ENCODE data around the gene BMP6. TPM values are rescaled to one million over a fixed set of nuclear protein-coding genes. Genes with fewer than 3 reads are reported as not detected.

The BMP6 gene
- total and polyA plus RNA-seq, 8 donors: 2.3 to 18.7 (median 3.7) TPM

DNA sequence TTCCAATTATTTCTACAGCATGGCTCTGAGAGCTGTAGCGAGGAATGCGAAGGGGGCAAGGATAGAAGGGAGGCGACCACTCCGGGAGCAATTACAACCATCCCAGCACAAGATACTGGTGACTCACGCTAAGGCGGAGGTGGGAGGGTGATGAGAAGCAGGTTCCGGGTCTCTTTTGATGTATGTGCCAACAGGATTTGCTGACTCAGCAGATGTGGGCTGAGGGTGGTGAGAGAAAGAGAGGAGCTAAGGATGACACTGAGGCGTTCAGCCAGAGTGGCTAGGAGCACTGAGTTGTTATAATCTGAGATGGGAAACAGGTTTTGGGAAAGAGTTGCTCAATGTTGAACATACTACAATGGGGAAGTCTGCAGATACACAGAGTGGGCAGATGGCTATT is 194.0 kb downstream of the BMP6 start:
- Histone ChIP-seq H3K9me3 (no peaks in the 10 kb centered on the region), H3K4me3 (no peak overlapping the region), H3K27ac (no peak overlapping the region), H3K4me1 (no peaks in the 10 kb centered on the region), H3K27me3 (no peaks in the 10 kb centered on the region), H3K36me3 (no peaks in the 10 kb centered on the region)
- intact Hi-C loops (cut with DNase I): loop anchor here in 1 of 2 donors (10.0 kb wide), 1 partner anchor 75 kb away; no protein-coding TSS in a partner anchor
- ATAC-seq: no peak
- no peak for DNase-seq
- TF ChIP-seq, protein P1, sequence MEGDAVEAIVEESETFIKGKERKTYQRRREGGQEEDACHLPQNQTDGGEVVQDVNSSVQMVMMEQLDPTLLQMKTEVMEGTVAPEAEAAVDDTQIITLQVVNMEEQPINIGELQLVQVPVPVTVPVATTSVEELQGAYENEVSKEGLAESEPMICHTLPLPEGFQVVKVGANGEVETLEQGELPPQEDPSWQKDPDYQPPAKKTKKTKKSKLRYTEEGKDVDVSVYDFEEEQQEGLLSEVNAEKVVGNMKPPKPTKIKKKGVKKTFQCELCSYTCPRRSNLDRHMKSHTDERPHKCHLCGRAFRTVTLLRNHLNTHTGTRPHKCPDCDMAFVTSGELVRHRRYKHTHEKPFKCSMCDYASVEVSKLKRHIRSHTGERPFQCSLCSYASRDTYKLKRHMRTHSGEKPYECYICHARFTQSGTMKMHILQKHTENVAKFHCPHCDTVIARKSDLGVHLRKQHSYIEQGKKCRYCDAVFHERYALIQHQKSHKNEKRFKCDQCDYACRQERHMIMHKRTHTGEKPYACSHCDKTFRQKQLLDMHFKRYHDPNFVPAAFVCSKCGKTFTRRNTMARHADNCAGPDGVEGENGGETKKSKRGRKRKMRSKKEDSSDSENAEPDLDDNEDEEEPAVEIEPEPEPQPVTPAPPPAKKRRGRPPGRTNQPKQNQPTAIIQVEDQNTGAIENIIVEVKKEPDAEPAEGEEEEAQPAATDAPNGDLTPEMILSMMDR (IDR thresholded peaks at IDR 0.05): no peak

DNA sequence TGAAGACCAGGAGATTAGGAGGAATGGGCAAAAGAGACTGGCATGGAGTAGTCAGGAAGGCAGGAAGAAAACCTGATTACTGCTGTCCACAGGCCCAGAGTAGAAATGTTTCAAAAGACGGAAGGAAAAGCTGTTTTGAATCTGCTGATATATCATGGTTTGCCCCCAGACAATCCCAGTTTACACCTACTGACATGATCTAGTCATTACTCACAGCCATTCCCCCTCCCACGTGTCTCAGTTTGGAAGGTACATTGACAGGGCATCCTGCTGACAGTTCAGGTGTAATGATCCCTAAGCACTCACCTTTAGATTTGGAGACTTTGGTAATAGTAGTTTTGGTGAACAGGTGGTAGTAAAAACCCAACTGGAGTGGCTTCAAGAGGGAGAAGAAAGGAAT is 194.5 kb downstream of the BMP6 start:
- DNase-seq (no peak), ATAC-seq (no peak)
- Histone ChIP-seq H3K36me3 (no peaks in the 10 kb centered on the region), H3K4me3 (no peak overlapping the region), H3K27me3 (no peaks in the 10 kb centered on the region), H3K9me3 (no peaks in the 10 kb centered on the region), H3K4me1 (no peaks in the 10 kb centered on the region), H3K27ac (no peak overlapping the region)
- intact Hi-C loops (cut with DNase I): no loop called here
- TF ChIP-seq, protein P1 (IDR thresholded peaks at IDR 0.05): no peak

DNA sequence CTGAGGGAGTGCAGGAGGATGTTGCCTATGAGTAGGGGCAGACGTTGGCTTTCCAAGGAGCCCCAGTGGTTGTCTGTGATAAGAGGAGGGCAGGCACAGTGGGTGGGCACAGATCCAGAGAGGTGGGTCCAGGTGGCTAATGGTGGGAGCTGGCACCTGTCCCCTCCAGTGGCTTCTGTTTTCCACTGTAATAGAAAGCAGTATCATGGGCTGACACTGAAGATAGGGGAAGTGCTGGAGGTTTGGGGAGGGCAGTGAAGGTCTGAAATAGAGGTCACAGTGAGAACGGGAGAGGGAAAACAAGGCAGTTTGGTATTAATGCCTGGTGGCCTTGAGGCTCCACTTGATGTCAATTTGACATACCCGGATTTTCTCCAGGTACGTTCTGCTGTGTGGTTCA is 195.1 kb downstream of the BMP6 start:
- no peak for ATAC-seq
- Histone ChIP-seq H3K4me1 (no peaks in the 10 kb centered on the region), H3K36me3 (no peaks in the 10 kb centered on the region), H3K4me3 (no peak overlapping the region), H3K9me3 (peaks cover 0 to 6% of the 10 kb centered on the region in 2 donors), H3K27me3 (no peaks in the 10 kb centered on the region), H3K27ac (no peak overlapping the region)
- TF ChIP-seq, protein P1 (IDR thresholded peaks at IDR 0.05): no peak
- no peak for DNase-seq
- intact Hi-C loops (cut with DNase I): no loop called here

DNA sequence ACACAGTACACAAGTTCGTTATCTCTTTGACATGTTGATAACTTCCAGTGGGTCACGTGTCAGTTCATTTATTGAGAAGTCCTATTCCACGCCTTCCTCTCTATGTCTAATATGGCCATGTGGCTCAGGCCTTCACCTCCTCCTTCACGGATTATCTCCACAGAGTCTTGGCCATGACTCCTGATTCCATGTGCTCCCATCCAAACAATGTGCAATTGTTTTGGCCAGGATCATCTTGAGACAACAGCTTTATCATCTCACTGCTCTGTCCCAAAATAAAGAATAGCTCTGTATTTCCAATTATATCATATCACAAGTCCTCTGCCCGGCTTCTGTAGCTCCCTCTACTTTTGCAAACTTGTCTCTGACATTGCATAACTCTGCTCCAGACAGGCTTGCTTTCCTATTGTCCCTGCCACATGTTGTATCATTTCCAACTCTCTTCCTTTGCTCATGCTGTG is 195.8 kb downstream of the BMP6 start:
- TF ChIP-seq, protein P1 (IDR thresholded peaks at IDR 0.05): no peak
- Histone ChIP-seq H3K9me3 (peaks cover 0 to 7% of the 10 kb centered on the region in 2 donors), H3K27ac (no peak overlapping the region), H3K4me1 (no peaks in the 10 kb centered on the region), H3K27me3 (no peaks in the 10 kb centered on the region), H3K36me3 (no peaks in the 10 kb centered on the region), H3K4me3 (no peak overlapping the region)
- peak in 1 of 4 donors; percentile 53 for DNase-seq
- ATAC-seq: no peak
- intact Hi-C loops (cut with DNase I): no loop called here

DNA sequence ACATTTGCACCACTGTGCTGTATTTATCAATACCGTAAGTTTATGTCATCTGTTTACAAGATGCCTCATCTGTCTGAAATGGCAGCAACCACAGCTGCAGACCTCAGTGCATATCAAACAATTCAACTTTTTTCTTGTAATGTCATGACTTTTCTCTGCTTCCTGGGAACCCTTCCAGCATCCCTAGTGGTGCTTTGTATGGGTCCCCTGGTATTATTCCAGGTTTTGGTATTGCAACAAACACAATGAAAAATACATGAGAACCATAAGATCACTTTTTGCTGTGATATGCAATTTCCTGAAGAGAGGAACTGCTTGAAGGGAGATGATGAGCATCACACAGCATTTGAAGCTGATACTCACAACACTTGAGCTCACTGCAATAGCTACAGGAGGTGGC is 196.7 kb downstream of the BMP6 start:
- Histone ChIP-seq H3K27me3 (no peaks in the 10 kb centered on the region), H3K4me3 (no peak overlapping the region), H3K27ac (no peak overlapping the region), H3K9me3 (peaks cover 0 to 7% of the 10 kb centered on the region in 2 donors), H3K4me1 (no peaks in the 10 kb centered on the region), H3K36me3 (no peaks in the 10 kb centered on the region)
- TF ChIP-seq, protein P1 (IDR thresholded peaks at IDR 0.05): no peak
- DNase-seq: peak in 1 of 4 donors; percentile 62
- intact Hi-C loops (cut with DNase I): no loop called here
- no peak for ATAC-seq

Measured in left lung (tissue), 10 donors.